ENCODE data around the gene TARBP1. TPM values are rescaled to one million over a fixed set of nuclear protein-coding genes. Genes with fewer than 3 reads are reported as not detected.

Gene TARBP1
- total RNA-seq, 4 donors from 2014 or later = 13.2 to 39.2 (median 27.6) TPM

DNA sequence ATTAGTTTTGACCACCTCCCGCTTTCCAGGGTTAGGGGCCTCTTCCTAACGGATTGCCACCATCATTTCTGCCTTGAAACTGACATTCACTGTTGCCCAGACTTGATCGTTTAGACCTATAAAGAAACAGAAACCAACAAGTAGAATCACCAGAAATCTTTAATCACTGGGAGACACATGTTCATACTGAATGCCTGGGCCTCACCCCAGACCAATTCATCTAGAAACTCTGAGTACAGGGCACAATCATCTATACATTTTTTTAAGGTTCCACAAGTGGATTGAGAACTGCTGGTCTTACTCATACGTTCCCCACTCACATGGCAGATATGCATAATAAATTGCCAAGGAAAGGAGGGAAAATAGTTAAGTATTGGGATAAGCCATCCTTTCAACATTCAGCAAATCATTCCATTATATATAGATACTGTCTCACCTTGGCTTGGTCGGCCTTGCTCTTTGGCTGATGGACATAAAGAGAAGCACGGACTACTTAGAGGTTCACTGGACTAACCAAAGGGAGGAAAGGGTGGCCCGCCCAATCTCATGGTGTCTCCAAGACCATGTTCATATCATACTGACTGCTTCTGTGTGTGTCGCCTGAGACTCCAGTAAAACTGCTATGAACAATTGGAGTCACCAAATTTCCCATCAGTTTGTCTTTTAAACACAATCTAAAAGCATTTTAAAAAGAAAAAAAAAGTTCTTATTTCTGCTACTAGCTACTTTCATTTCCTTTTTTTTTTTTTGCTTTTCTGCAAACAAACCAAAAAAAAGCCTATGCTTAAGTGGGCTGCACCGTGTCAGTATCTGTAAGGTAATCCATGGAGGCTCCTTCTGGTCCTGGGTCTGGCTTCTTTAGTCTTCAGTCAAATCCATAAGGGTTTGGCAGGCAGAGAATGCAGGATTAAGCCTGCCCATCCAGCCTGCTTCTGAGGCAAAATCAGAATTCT lies 9.4 kb upstream of the TARBP1 start:
- H3K9me3 ChIP-seq = no peaks in the 10 kb centered on the region
- H3K27ac ChIP-seq = peak overlapping the region in 2 of 4 donors; percentile 36 to 63
- H3K4me3 ChIP-seq = no peak overlapping the region
- no peak for DNase-seq
- WGBS, 2 donors = 49 to 66% methylated on average over 7 to 9 of the region's 9 CpGs
- intact Hi-C loops (cut with DNase I) = no loop called here
- TF ChIP-seq POLR2A (IDR thresholded peaks at IDR 0.05) = no peak
- TF ChIP-seq, protein P1, sequence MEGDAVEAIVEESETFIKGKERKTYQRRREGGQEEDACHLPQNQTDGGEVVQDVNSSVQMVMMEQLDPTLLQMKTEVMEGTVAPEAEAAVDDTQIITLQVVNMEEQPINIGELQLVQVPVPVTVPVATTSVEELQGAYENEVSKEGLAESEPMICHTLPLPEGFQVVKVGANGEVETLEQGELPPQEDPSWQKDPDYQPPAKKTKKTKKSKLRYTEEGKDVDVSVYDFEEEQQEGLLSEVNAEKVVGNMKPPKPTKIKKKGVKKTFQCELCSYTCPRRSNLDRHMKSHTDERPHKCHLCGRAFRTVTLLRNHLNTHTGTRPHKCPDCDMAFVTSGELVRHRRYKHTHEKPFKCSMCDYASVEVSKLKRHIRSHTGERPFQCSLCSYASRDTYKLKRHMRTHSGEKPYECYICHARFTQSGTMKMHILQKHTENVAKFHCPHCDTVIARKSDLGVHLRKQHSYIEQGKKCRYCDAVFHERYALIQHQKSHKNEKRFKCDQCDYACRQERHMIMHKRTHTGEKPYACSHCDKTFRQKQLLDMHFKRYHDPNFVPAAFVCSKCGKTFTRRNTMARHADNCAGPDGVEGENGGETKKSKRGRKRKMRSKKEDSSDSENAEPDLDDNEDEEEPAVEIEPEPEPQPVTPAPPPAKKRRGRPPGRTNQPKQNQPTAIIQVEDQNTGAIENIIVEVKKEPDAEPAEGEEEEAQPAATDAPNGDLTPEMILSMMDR (IDR thresholded peaks at IDR 0.05) = no peak
- H3K27me3 ChIP-seq = peaks cover 0 to 6% (median 0%) of the 10 kb centered on the region in 4 donors
- peaks cover 15 to 34% (median 18%) of the 10 kb centered on the region in 3 donors for H3K4me1 ChIP-seq
- H3K36me3 ChIP-seq = no peaks in the 10 kb centered on the region

DNA sequence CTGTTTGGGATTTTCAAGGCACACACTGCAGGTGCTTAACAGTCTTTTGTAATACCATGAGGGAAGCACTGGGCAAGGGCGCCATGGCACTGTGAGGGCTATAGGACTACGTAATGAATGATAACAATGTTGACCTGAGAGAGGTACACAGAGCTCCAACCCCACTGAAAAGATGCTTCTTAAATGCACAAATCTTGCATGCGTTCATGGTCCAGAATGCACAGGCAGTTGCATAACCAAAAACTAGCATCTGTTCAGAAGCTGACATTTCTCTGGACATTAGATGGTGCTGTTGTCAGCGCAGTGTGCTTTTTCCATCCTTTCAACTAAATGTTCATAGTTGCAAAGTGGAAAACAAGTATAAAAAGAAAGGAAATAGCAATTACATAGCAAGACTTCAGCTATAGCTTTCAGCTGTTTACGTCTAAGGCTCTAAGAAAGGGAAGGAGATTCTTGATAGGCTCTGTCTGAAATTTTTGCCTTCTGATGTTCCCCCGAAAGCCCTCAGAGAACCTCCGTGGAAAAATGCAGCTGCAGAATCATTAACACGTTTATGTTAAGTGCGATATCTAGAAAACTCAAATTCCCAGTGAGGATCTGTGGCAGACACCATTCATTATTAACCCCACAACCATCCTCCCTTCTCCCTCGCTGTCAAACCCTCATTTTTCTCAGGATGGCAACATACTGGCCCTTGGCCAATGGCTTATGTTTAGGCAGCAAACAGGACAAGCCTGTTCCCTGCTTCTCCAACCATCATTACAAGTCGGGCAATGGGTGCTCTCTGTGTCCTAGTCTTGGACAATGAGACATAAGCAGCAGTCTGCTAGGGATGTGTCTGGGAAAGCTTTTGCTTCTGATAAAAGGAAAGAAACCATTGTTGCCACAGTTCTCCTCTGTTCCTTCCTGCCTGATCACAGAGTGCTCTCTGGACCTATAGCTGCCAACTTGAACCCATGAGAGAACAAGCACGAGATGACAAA lies 8.2 kb upstream of the TARBP1 start:
- H3K4me1 ChIP-seq = peaks cover 15 to 34% (median 18%) of the 10 kb centered on the region in 3 donors
- H3K27ac ChIP-seq = peak overlapping the region; percentile 7 to 63 (median 34)
- no peaks in the 10 kb centered on the region for H3K9me3 ChIP-seq
- H3K27me3 ChIP-seq = peaks cover 0 to 9% (median 0%) of the 10 kb centered on the region in 4 donors
- no peak for DNase-seq
- 29 to 34% methylated on average over 12 of the region's 12 CpGs for WGBS, 2 donors
- intact Hi-C loops (cut with DNase I) = no loop called here
- H3K36me3 ChIP-seq = no peaks in the 10 kb centered on the region
- H3K4me3 ChIP-seq = peak overlapping the region in 2 of 4 donors; percentile 8 to 10
- TF ChIP-seq, protein P1 (IDR thresholded peaks at IDR 0.05) = peak; percentile 46 to 75 (median 55)
- TF ChIP-seq POLR2A (IDR thresholded peaks at IDR 0.05) = peak in 1 of 4 donors; percentile 9

DNA sequence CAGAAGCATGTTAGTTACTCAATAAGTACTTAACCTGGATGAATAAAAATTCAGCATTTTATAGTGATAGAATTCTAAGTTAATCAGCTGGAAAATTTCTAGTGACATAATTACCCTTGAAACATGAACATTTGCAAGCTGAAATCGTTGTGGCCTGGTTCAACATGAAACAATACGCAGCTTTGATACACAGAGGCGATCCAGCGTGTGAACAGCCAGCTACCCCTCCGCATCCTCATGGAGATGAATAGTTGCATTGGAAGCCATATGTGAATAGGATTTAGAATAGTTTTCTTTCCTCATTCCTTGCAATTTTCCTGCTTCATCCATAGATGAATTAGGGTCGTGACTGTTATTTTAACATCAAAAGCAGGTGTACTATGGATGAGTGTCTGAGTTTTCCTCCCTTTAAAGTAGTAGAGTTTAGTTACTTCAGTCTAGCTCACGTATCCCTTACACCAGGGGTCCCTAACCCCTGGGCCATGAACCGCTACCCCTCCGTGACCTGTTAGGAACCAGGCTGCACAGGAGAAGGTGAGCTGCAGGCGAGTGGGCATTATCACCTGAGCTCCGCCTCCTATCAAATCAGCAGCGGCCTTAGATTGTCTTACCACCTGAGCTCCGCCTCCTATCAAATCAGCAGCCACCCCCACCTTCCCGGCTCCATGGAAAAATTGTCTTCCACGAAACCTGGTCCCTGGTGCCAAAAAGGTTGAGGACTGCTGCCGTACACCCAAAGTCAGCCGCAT lies 6.2 kb upstream of the TARBP1 start:
- H3K4me3 ChIP-seq = no peak overlapping the region
- no peaks in the 10 kb centered on the region for H3K36me3 ChIP-seq
- no peak for DNase-seq
- H3K4me1 ChIP-seq = peaks cover 15 to 34% (median 18%) of the 10 kb centered on the region in 3 donors
- H3K27me3 ChIP-seq = peaks cover 0 to 9% (median 0%) of the 10 kb centered on the region in 4 donors
- intact Hi-C loops (cut with DNase I) = no loop called here
- H3K9me3 ChIP-seq = no peaks in the 10 kb centered on the region
- no peak overlapping the region for H3K27ac ChIP-seq
- TF ChIP-seq, protein P1 (IDR thresholded peaks at IDR 0.05) = no peak
- TF ChIP-seq POLR2A (IDR thresholded peaks at IDR 0.05) = no peak
- WGBS, 2 donors = 76 to 86% methylated on average over 15 to 17 of the region's 17 CpGs

DNA sequence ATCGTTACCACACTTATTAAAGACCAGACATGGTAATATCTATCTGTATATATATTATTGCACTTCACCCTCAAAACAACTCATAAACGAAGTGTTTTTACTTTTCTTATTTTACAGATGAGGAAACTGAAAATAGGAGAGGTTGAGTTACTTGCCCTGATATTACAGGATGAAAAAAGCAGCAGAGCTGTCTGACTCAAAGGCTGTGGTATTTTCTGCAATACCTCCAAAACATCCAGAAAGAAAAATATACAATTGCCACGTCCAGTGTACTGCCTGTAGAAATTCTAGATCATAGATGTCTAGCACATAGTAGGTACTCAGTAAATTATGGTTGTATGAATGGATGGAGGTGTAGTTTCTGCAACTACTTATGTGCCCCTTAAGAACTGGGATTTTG lies 5.2 kb upstream of the TARBP1 start:
- no peak overlapping the region for H3K27ac ChIP-seq
- H3K4me3 ChIP-seq = no peak overlapping the region
- H3K4me1 ChIP-seq = peaks cover 14 to 31% (median 14%) of the 10 kb centered on the region in 3 donors
- 66 to 69% methylated on average over 3 of the region's 3 CpGs for WGBS, 2 donors
- no peaks in the 10 kb centered on the region for H3K36me3 ChIP-seq
- H3K27me3 ChIP-seq = peaks cover 0 to 9% (median 0%) of the 10 kb centered on the region in 4 donors
- no peaks in the 10 kb centered on the region for H3K9me3 ChIP-seq
- no peak for TF ChIP-seq POLR2A (IDR thresholded peaks at IDR 0.05)
- TF ChIP-seq, protein P1 (IDR thresholded peaks at IDR 0.05) = no peak
- intact Hi-C loops (cut with DNase I) = no loop called here
- no peak for DNase-seq

Data from esophagus squamous epithelium (tissue), 5 donors.